ENCODE measurements around the gene MARCHF2.

MARCHF2 gene

GRCh38 chr19:8455018-8455417, 41.9 kb downstream of the MARCHF2 start:
- DNase-seq = no peak

- no peak for DNase-seq
Observed at GRCh38 chr19:8456064-8456463, 43.0 kb downstream of the MARCHF2 start.

GRCh38 chr19:8457209-8457608, 44.1 kb downstream of the MARCHF2 start:
- no peak for DNase-seq

GRCh38 chr19:8457827-8458226, 44.7 kb downstream of the MARCHF2 start:
- DNase-seq = no peak

GRCh38 chr19:8458380-8458779, 45.3 kb downstream of the MARCHF2 start:
- no peak for DNase-seq

- DNase-seq = no peak
Observed at GRCh38 chr19:8459095-8459494, 46.0 kb downstream of the MARCHF2 start.

GRCh38 chr19:8459520-8460270, 46.6 kb downstream of the MARCHF2 start:
- DNase-seq = no peak

- DNase-seq = no peak
Observed at GRCh38 chr19:8460516-8461298, 47.6 kb downstream of the MARCHF2 start.

GRCh38 chr19:8461376-8461775, 48.3 kb downstream of the MARCHF2 start:
- no peak for DNase-seq

GRCh38 chr19:8461891-8462290, 48.8 kb downstream of the MARCHF2 start:
- DNase-seq = no peak

GRCh38 chr19:8462571-8462970, 49.5 kb downstream of the MARCHF2 start:
- no peak for DNase-seq

GRCh38 chr19:8463365-8463764, 50.3 kb downstream of the MARCHF2 start:
- DNase-seq = no peak

GRCh38 chr19:8466018-8466417, 52.9 kb downstream of the MARCHF2 start:
- DNase-seq = no peak

GRCh38 chr19:8468124-8468523, 55.0 kb downstream of the MARCHF2 start:
- DNase-seq = no peak

GRCh38 chr19:8468761-8469373, 55.8 kb downstream of the MARCHF2 start:
- no peak for DNase-seq

GRCh38 chr19:8469613-8470368, 56.7 kb downstream of the MARCHF2 start:
- no peak for DNase-seq

- no peak for DNase-seq
Observed at GRCh38 chr19:8473648-8474476, 60.8 kb downstream of the MARCHF2 start.

- DNase-seq = no peak
Observed at GRCh38 chr19:8475005-8475404, 61.9 kb downstream of the MARCHF2 start.

- DNase-seq = no peak
Observed at GRCh38 chr19:8476524-8476923, 63.4 kb downstream of the MARCHF2 start.

GRCh38 chr19:8477889-8478288, 64.8 kb downstream of the MARCHF2 start:
- DNase-seq = no peak

- no peak for DNase-seq
Observed at GRCh38 chr19:8478598-8478997, 65.5 kb downstream of the MARCHF2 start.

GRCh38 chr19:8481201-8481600, 68.1 kb downstream of the MARCHF2 start:
- DNase-seq = no peak
